Fibroblast of villous mesenchyme (primary cell): ENCODE results near the gene SEMA4B. TPM values are rescaled to one million over a fixed set of nuclear protein-coding genes. Genes with fewer than 3 reads are reported as not detected.
A peak's percentile ranks its signal among the peaks of the same experiment; 100 is the strongest.

Experiments
- DNase-seq: peaks from one replicate; pipeline ENCODE4 v3.0.0-alpha.2; 2010; ENCODE audit warnings: low read depth
- H3K4me3 ChIP-seq: 2 replicates; pipeline ENCODE4 v1.5.1; 2011; ENCODE audit warnings: low read depth, mild to moderate bottlenecking, low read length
- total RNA-seq: library from RNA; depleted of rRNA; stranded (reverse); fragments of >200 nt; gene quantifications from 2 replicates; pipeline ENCODE4 v1.2.3, GENCODE V29; 2012
- TF ChIP-seq, protein P1 (sequence below): IDR thresholded peaks from 2 replicates; pipeline ENCODE4 v1.5.1; 2012; ENCODE audit warnings: low read depth, mild to moderate bottlenecking, low read length; ENCODE audit not compliant: insufficient read depth

SEMA4B gene, protein sequence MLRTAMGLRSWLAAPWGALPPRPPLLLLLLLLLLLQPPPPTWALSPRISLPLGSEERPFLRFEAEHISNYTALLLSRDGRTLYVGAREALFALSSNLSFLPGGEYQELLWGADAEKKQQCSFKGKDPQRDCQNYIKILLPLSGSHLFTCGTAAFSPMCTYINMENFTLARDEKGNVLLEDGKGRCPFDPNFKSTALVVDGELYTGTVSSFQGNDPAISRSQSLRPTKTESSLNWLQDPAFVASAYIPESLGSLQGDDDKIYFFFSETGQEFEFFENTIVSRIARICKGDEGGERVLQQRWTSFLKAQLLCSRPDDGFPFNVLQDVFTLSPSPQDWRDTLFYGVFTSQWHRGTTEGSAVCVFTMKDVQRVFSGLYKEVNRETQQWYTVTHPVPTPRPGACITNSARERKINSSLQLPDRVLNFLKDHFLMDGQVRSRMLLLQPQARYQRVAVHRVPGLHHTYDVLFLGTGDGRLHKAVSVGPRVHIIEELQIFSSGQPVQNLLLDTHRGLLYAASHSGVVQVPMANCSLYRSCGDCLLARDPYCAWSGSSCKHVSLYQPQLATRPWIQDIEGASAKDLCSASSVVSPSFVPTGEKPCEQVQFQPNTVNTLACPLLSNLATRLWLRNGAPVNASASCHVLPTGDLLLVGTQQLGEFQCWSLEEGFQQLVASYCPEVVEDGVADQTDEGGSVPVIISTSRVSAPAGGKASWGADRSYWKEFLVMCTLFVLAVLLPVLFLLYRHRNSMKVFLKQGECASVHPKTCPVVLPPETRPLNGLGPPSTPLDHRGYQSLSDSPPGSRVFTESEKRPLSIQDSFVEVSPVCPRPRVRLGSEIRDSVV
- total RNA-seq: 16.4 and 21.6 TPM in 2 replicates

DNA sequence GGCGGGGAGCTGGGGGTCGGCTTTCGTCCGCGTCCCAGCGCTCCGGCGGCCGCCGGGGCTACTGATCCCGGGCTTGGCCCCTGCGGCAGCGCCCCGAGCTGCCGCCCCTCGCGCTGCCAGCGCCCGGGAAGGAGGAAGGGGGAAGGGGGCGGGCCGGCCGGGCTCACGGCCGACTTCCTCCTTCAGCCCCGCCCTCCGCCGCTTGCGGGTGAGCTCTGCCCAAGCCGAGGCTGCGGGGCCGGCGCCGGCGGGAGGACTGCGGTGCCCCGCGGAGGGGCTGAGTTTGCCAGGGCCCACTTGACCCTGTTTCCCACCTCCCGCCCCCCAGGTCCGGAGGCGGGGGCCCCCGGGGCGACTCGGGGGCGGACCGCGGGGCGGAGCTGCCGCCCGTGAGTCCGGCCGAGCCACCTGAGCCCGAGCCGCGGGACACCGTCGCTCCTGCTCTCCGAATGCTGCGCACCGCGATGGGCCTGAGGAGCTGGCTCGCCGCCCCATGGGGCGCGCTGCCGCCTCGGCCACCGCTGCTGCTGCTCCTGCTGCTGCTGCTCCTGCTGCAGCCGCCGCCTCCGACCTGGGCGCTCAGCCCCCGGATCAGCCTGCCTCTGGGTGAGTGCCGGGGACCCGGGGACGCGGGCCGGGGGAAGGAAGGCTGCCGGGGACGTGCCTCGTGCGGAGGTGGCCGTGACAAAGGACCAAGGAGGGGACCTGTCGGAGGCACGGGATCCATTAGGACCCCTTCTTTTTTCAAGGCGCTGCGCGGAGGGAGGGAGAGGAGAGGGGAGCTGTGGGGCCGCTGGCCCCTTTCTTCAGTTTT lies at the start of gene SEMA4B:
TSS of gene SEMA4B (plus strand) at position 201 of the 814 bp plus-strand sequence. CDS start at position 450, 249 bp downstream.
- H3K4me3 ChIP-seq: peak within 1 kb of the TSS; percentile 79
- TF ChIP-seq, protein P1, sequence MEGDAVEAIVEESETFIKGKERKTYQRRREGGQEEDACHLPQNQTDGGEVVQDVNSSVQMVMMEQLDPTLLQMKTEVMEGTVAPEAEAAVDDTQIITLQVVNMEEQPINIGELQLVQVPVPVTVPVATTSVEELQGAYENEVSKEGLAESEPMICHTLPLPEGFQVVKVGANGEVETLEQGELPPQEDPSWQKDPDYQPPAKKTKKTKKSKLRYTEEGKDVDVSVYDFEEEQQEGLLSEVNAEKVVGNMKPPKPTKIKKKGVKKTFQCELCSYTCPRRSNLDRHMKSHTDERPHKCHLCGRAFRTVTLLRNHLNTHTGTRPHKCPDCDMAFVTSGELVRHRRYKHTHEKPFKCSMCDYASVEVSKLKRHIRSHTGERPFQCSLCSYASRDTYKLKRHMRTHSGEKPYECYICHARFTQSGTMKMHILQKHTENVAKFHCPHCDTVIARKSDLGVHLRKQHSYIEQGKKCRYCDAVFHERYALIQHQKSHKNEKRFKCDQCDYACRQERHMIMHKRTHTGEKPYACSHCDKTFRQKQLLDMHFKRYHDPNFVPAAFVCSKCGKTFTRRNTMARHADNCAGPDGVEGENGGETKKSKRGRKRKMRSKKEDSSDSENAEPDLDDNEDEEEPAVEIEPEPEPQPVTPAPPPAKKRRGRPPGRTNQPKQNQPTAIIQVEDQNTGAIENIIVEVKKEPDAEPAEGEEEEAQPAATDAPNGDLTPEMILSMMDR: no peak
- DNase-seq: peak; percentile 54

DNA sequence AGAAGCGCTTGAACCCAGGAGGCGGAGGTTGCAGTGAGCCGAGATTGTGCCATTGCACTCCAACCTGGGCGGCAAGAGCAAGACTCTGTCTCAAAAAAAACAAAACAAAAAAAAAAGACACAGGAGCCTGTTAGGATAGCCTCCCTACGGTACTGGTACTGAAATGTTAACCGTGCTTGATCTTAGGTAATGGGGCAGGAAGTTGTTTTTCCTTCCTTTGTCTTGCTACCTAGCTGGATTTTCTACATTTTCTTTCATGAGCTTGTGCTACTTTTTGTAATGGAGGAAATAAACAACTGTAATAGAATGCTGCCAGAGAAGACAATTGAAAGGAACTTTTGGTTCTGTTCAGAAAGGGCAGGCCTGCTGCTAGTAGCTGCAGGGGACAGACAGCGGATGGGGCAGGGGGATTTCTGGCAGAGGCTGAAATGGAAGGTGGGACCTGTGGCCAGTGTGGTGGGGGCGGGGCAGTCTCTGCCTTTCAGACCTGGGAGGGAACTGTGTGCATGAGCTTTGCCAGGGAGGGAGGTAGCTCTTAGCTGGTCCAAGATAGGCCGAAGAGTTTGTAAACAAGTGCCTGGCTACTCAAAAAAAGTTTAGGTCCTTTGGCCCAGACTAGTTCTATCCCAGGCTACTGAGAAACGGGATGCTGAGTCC lies 49.0 kb upstream of the SEMA4B start:
- no peak overlapping the region for H3K4me3 ChIP-seq
- TF ChIP-seq, protein P1: no peak
- no peak for DNase-seq

DNA sequence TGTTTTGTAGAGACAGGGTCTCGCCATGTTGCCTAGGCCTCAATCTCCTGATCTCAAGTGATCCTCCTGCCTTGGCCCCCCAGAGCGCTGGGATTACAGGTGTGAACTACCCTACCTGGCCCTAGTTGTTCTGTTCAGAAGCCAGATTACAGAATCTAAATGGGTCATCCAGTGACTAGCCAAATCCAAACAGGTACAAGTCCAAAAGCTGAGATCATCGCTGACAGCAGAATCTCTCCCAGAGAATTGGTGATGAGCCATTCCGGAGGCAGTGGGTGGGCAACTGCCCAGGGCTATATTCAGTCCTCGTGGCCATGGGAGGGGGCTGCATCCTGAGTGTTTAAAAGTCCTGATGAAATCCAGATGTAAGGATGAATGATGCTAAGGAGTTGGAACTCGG lies 47.5 kb upstream of the SEMA4B start:
- no peak for DNase-seq
- H3K4me3 ChIP-seq: no peak overlapping the region
- TF ChIP-seq, protein P1: no peak

DNA sequence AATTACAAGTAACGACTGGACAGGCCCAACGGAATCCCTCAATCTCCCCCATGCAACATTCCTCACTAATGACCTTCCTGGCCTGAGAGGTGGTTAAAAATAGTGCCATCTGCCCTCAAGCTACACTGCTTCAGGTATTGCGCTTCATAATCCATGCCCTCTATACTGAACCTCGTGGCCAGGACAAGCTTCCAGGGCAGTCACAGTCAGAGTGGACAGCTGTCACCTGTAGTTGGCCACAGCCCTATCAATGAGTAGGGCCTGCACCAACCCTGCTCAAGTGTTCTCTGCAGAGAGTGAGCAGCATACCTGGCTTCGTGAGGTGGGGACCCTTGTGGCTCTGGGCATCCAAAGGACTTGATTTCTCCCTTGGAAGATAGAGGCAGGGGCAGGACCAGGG lies 46.9 kb upstream of the SEMA4B start:
- TF ChIP-seq, protein P1: no peak
- DNase-seq: no peak
- H3K4me3 ChIP-seq: no peak overlapping the region

DNA sequence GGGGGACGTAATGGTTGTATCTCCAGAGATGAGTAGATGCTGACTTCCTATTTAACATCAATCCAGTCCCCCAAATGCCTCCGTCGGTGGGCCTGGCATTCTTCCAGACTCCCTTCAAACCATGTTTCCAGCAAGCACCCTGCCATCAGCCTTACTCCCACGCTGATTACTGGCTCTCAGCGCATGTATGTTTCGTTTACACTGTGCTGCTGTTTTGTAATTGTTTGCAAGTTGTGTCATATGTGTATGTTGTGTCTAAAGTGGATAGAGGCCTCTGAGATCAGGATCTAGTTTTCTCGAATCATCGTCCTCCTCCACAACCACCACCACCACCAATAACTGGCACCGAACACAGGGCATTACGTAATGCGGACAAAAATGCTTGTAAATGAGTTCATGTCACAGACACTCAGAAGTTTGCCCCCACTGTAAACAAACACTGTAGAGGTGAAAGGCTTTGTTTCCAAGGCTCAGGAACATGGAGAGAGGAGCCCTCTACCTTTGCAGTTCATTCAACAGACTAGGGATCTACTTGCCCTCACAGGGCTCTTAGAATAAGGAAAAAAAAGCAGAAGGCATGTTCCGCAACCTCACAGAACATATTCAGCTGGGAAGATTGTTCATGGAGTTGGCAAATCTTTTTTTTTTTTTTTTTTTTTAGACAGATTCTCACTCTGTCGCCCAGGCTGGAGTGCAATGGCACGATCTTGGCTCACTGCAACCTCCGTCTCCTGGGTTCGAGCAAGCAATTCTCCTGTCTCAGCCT lies 46.1 kb upstream of the SEMA4B start:
- DNase-seq: peak; percentile 94
- TF ChIP-seq, protein P1: no peak
- H3K4me3 ChIP-seq: no peak overlapping the region
